T follicular helper cell (primary cell): ENCODE results near the gene RHOBTB3.

ENCODE experiments used
- DNase-seq: peaks from one replicate; pipeline ENCODE4 v3.0.0-alpha.2; 2020; ENCODE audit warnings: low read depth

Gene RHOBTB3

GRCh38 chr5:95841914-95842812, 111.0 kb downstream of the RHOBTB3 start:
- DNase-seq, result no peak

- DNase-seq, result no peak
These were observed 111.9 kb downstream of the RHOBTB3 start for GRCh38 chr5:95842854-95843544.

- no peak for DNase-seq
These were observed 112.6 kb downstream of the RHOBTB3 start for GRCh38 chr5:95843733-95844223.

- no peak for DNase-seq
These were observed 114.3 kb downstream of the RHOBTB3 start for GRCh38 chr5:95845391-95845790.
